ENCODE results near the gene SLC6A3. TPM values are rescaled to one million over a fixed set of nuclear protein-coding genes. Genes with fewer than 3 reads are reported as not detected.

SLC6A3 gene
- not detected in 2 replicates for total RNA-seq

GRCh38 chr5:1445313-1445688 lies at the start of gene SLC6A3:
Gene SLC6A3, minus strand, starts transcription at chr5:1445440. Its CDS starts 2,243 bp downstream, at chr5:1443197.

DNA sequence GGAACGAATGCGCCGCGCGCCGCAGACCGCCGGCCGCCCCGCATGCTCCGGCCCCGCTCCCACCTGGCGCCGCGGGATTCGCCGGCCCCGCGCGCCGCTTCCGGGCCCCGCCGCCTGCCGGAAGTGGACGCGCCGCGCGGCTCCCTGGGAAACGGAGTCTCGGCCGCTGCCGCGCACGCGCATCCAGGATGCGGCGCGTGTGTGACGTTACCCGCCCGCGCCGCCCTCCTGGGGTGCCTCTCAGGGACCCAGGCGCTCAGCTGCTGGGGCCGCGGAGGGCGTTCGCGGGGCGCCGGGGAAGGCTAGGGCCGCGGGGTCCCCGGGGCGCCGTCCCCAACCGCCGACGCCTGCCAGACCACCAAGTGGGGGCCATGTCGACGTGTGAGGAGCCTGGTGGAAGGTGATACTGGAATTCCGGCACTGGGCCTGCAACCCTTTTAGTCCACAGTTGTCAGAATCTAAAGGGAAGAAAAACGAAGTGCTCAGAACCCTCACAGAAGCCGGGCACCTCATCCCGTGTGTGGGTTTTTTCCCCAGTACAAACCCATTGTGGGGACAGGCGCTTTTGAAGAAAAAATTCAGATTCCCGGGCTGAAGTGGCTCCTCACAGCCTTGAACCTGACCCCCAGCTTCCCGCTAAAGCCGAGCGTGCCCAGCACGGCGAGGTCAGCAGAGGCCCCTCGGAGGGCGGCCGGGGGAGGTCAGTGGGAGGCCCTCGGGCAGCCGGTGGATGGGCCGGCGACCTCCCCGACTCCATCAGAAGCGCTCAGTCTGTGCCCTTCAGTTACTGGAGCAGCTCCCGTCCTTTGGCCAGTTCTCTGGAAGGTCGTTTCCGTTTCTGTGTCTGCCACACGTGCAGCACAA lies 100.0 kb downstream of the SLC6A3 start, which contains the start of gene CLPTM1L:
Gene CLPTM1L (minus strand): TSS at position 125 of the 864 bp plus-strand sequence. CDS start 258 bp downstream, outside the sequence.

Other genes with a start within 250 kb of the SLC6A3 start
- not detected in 2 replicates for gene SLC6A19, start 243.8 kb downstream of the SLC6A3 start, total RNA-seq
- not detected in 2 replicates for gene SLC6A18, start 220.1 kb downstream of the SLC6A3 start, total RNA-seq
- not detected in 2 replicates for gene TERT, start 150.4 kb downstream of the SLC6A3 start, total RNA-seq
- gene CLPTM1L, start 100.3 kb downstream of the SLC6A3 start, total RNA-seq = 305 and 379 TPM in 2 replicates
- gene LPCAT1, start 78.5 kb upstream of the SLC6A3 start, total RNA-seq = 37.5 and 46.7 TPM in 2 replicates

Measured in endothelial cell of coronary artery (primary cell).